Erythroblast (primary cell): ENCODE data around the gene C1S.
"Not testable (repeated sequence)": the region's sequence is repeated elsewhere in the genome, so short reads cannot be mapped to it uniquely, and the experiment has no call there.

Experiments
- DNase-seq, 2 experiments: peaks; one replicate each; lab custom pipeline; 2025; lab: John Stamatoyannopoulos, UW
- GATA1 ChIP-seq: IDR thresholded peaks from 2 replicates; pipeline ENCODE4 v1.6.1; 2011; ENCODE audit warnings: low read depth, mild to moderate bottlenecking, control low read depth, low read length, moderate library complexity
- POLR2A ChIP-seq: IDR thresholded peaks from 2 replicates; pipeline ENCODE4 v1.6.1; 2011; ENCODE audit warnings: mild to moderate bottlenecking, low read length

The C1S gene

DNA sequence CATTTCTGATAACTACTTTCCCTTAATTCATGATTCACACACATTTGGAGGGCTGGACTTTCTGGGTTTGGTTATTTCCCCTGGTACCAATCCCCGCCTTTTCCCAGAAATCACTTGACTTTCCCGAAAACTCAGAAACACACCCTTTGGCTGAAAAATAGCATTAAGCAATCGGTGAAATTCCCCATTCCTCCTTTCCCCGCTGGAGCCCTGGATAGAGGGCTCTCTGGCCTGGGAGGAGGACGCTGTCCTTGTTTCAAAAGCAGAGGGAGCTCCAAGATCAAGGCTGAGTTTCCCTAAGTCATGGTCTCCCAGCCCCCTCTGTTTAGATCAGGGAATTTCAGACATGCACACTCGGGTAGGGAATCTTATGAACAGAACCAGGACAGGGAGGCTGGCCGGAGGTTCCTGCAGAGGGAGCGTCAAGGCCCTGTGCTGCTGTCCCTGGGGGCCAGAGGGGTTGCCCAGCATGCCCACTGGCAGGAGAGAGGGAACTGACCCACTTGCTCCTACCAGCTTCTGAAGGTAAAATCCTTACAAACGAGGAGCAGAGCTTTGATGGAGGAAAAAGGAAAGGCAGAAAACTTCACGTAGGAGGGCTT is at the start of gene C1S:
TSS of gene C1S (plus strand) at position 366 of the 602 bp plus-strand sequence. CDS start 1,195 bp downstream, outside the sequence.
- no peak for TF ChIP-seq GATA1
- TF ChIP-seq POLR2A: no peak
- DNase-seq: no peak

DNA sequence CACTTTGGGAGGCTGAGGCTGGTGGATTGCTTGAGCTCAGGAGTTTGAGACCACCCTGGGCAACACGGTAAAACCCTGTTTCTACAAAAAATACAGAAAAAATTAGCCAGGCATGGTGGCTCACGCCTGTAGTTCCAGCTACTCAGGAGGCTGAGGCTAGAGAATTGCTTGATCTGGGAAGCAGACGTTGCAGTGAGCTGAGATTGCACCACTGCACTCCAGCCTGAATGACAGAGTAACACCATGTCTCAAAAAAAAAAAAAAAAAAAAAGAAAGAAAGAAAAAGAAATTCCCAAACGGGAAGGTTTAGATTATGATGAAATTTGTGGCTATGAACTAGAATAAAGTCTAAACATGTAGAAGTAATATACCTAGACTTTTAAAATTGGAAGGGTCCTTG is 49.1 kb upstream of the C1S start:
- not testable (repeated sequence) for DNase-seq

DNA sequence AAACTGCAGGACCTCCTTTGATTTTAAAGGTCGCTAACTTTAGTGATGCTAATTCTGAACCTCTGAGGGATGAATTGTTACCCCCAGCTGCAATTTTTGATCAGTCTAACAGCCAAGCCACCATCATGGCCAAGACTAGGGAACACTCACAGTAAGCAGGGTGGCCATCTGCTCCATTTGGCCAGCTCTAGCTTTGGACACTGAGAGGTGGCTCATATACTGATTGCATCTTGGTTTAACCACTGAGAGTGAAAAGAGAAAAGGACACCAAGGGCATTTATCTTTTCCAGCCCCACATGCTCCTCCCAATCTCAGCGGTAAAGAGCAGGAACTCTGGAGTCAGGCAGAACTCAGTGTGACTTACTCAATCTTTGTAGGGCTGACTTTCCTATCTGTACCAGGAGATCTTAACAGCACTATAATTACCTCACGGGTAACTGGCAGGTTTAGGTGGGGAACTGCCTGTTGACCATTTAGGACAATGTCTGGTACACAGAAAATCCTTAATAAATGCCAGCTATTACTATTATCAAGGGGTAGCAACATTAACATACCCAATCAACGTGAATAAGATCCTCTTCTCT is 48.4 kb upstream of the C1S start:
- DNase-seq: no peak

DNA sequence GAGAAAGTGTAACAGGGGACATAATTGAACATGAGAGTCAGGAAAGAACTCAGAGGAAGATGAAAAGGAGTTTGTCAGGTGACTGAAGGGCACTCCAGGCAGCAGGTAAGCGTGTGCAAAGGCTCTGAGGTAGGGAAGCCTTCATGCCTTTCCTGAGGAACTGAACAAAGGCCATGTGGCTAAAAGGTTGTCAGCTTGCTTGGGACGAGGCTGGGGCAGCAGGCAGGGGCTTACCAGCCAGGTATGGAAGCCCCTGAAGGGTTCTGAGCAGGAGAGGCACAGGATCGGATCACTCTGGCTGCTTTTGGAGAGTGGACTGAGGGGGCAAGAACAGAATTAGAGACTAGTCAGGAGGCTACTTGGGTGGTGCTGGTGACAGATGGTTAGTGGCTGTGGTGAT is 47.4 kb upstream of the C1S start:
- no peak for TF ChIP-seq POLR2A
- TF ChIP-seq GATA1: no peak
- DNase-seq: no peak

More for the DNA sequence above, 48.4 kb upstream of the C1S start:
- no peak for TF ChIP-seq POLR2A
- no peak for TF ChIP-seq GATA1

DNA sequence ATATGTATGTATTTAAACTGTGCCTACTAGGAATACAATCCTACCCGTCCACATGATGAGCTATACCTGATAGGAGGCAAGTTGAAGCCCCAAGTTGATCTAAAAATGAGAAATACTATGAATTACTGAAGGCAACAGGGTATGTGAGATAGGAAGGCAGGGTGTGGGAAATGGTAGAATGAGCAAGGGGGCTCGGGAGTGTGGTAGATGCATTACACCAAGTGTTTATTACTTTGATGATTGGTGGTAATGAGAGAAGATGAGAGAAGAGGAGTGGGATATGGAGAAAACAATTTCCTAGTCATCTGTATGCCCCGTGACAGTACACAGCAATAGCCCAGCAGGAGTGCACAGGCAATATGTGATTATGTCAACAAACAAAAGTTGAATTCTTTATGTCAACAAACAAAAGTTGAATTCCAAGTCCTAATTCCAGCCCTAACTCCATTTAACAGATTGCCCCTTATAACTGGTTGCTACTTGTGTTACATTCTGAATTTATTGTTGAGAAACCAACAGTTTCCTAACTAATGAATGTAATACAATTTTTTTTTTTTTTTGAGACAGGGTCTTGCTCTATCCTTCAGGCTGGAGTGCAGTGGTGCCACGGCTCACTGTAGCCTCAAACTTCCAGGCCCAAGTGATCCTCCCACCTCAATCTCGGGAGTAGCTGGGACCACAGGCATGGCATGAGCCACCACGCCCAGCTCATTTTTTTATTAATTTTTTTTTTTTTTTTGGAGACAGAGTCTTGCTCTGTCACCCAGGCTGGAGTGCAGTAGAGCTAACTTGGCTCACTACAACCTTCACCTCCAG is 44.8 kb upstream of the C1S start:
- DNase-seq: no peak
- TF ChIP-seq GATA1: no peak
- TF ChIP-seq POLR2A: no peak

DNA sequence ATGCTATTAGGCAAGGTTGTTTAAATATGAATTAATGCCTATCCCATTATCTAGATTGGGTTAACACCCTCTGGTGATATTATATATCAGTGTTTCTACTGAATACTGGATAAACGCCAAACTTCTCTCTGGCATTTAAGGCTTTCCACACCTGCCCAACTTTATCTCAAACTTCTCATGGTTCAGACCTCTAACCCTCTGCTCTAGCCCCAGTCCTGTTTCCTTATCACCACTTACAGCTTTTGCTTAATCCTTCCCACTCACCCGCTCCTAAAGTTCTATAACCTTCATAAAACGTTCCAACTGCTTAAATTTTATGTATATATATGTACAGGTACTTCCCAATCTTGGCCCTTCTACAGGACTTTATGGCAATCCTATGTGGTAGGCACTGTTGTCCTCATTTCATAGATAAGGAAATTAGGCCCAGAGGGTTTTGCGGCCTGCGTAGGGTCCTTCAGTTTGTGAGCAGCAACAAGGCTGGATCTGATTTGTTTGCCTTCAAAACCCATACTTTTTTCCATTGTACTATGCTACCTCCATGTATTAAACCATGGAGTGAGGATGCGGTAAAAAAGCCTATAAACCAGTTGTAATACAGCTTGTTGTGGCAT is 43.5 kb upstream of the C1S start:
- peak; percentile 83 to 92 for DNase-seq
- no peak for TF ChIP-seq POLR2A
- TF ChIP-seq GATA1: no peak

DNA sequence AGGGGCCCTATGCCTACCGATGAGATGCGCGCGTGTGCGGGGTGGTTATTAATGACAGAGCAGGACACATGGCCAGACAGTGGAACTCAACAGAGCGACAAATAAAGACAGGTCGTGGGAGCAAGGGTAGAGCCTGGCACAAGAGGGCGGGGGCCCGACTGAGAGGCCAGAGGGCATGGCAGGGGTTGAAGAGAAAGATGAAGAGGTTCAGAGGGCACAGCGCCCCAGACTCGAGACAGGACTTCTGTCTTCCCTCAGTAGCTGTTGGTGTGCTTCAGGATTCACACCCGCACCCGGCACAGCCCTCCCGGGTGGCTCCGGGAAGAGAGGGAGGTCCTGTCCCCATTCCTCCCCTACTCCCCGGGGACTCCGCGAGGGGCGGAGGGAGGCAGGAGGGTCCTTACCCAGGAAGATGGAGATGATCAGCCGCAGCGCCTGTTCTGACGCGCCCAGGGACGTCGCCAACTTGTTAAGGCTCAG is 42.6 kb upstream of the C1S start:
- TF ChIP-seq GATA1 (no peak), POLR2A (no peak)
- DNase-seq: peak; percentile 71 to 79

DNA sequence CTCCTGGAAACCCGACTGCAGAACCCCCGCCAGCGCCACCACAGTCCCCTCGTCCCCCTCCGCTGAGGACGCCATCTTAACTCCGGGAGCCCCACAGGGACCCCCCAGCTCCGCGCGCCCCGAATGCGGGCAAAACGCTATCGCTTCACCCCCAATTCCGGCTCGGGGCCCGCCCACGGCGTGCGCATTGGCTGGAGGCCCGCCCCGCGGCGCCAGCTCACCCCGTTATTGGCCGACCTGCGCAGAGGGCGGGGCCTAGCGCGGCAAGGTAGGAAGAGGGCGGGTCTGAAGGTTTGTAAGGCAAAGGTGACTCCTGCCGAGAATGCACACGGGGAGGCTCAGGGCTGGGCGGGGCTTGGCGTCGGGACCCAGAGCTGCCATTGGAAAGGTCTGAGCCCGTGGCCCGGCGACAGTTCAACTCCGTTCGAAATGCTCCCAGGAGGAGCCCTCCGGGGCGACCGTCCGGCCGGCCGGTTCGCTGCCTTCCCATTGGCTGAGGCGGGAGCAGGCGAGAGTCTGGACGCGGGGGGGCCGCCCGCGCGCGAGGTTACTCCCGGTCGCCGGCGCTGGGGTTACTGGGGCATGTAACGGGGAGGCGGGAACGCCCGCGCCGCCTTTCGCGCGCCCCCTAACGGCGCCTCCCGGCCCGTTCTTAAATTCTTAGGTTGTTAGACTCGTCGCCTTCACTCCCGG is 42.0 kb upstream of the C1S start, which contains the start of gene LPCAT3:
TSS of gene LPCAT3 (minus strand) at position 127 of the 693 bp plus-strand sequence. CDS start at position 75, 52 bp downstream.
- DNase-seq: peak; percentile 97 to 98
- peak; percentile 88 for TF ChIP-seq POLR2A
- TF ChIP-seq GATA1: no peak

DNA sequence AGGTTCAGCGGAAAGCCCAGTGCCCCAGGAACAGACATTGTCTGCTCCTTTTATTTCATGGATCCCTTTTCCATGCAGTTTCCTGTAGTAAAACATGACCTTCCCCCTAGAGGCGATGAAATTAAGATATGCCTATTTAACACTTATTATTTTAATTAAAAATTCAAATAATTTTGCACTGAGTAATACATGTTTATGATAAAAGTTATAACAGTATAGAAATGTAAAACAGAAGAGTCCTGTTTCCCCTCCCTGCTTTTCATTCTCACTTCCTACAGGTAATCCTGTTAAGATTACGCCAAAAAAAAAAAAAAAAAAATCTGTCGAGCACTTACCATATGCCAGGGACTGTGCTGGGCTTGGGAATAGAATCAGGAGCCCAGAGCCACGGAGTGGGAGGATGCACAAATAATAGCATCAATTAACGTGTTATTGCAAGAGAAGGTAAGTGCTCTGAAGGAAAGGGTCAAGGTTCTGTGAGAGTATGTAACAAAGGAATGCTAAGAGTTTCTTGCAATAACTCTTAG is 41.4 kb upstream of the C1S start:
- TF ChIP-seq GATA1 (no peak), POLR2A (no peak)
- DNase-seq: peak in 1 of 2 experiments; percentile 45

DNA sequence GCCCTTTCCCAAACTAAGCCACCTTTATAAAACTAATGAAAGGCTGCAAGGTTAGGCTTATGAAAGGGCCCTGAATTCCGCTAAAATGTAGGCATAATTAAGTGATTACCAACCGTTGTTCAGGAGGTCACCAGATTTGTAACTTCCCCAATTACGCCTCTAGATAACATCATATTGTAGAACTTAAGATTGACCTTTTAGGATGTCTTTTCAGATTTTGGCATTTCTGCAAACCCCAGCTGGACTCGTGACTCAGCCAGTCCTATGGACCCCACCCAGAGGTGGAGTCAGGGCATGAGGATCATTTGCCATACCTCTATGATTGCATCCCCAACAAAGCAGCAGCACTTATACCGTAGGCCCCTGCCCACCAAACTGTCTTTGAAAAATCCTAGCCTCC is 38.6 kb upstream of the C1S start:
- peak; percentile 57 to 64 for DNase-seq
- TF ChIP-seq POLR2A (no peak), GATA1 (no peak)

DNA sequence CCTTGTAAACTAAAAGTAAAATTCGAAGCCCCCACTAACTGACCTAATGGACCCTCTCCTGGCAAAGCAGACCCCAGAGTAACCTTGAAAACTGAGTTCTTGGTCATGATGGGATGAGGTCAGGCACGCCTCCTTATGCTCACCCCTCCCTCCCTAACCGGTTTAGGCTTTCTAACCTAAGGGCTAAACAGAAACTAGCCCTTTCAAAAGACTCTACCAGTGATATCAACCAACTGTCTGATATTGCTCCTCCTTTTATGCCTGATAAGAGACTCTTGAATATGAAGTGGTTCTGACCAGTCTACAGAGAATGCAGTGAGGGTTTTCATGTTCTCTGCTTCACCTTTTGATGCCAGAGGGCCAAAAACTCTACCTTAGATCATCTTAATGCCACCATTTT is 37.4 kb upstream of the C1S start:
- no peak for TF ChIP-seq GATA1
- no peak for TF ChIP-seq POLR2A
- DNase-seq: peak; percentile 70 to 86

DNA sequence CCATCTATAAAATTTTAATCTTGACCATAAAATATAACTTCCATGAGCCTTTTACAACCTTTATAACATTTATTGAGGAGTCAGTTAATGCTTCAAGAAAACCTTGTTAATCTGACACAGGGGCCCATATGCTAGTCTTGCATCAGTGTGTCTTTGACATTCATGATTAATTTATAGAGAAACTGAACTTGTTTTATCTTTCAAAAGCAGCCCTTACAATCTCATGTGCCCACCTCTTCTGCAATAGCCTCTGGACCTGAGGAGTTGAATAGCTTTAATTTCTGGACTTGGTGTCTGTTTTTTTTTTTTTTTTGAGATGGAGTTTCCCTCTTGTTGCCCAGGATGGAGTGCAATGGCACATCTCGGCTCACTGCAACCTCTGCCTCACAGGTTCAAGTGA is 33.7 kb upstream of the C1S start:
- TF ChIP-seq POLR2A (no peak), GATA1 (no peak)
- DNase-seq: peak; percentile 83 to 92

DNA sequence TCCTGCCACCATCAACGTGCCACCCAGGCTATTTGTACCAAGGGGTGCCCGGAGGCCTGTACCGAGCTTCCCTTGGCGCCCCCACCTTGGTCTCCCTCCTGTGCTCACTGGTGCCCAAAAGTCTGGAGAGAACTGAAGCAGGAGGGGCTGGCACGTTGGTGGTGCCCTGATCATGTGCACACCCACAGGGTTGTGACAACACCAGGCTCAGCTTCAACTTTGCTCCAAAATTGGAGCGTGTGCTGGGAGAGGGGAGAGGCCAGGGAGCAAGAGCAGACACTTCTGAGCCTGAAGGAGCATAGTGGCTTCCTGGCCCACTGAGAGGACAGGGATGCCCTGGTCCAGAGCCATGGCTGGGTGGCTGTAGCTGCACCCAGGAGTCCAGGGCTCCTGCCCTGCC is 29.2 kb upstream of the C1S start:
- no peak for DNase-seq
- TF ChIP-seq GATA1: no peak
- no peak for TF ChIP-seq POLR2A

DNA sequence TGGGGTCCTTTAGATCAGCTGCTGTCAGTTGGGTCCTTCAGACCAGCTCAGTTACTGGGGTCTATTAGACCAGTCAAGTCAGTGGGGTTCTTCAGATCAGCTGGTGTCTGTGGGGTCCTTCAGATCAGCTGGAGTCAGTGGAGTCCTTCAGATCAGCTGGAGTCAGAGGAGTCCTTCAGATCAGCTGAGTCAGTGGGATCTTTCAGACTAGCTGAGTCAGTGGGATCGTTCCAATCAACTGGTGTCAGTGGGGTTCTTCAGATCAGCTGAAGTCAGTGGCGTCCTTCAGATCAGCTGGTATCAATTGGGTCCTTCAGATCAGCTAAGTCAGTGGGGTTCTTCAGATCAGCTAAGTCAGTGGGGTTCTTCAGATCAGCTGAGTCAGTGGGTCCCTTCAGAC is 27.5 kb upstream of the C1S start:
- peak; percentile 53 to 70 for DNase-seq
- TF ChIP-seq POLR2A (no peak), GATA1 (no peak)
